Measurements from ENCODE around the gene HCST. TPM values are rescaled to one million over a fixed set of nuclear protein-coding genes. Genes with fewer than 3 reads are reported as not detected.

Gene HCST
- total RNA-seq, 4 donors from 2014 or later: 7.6 to 57.0 (median 13.3) TPM

DNA sequence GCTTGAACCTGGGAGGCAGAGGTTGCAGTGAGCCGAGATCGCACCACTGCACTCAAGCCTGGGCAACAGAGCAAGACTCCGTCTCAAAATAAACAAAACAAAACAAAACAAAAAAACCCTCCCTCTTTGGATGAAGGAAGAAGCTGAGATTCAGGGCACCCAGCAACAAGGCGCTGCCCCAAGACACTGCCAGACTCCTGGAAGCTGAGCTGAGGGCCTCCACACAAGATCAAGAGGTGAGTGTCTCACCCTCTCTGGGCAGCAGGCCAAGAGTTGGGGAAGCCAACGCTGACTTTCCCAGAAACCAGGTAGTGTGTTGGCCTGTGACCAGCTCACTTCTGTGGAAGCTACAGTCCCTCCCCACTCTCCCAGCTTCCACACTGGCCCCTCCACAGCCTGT lies 9.5 kb downstream of the HCST start:
- no peak for DNase-seq (ENCODE audit: low spot score)
- peak; percentile 61 for ATAC-seq (ENCODE audit: low FRiP score)
- TF ChIP-seq, protein P1, sequence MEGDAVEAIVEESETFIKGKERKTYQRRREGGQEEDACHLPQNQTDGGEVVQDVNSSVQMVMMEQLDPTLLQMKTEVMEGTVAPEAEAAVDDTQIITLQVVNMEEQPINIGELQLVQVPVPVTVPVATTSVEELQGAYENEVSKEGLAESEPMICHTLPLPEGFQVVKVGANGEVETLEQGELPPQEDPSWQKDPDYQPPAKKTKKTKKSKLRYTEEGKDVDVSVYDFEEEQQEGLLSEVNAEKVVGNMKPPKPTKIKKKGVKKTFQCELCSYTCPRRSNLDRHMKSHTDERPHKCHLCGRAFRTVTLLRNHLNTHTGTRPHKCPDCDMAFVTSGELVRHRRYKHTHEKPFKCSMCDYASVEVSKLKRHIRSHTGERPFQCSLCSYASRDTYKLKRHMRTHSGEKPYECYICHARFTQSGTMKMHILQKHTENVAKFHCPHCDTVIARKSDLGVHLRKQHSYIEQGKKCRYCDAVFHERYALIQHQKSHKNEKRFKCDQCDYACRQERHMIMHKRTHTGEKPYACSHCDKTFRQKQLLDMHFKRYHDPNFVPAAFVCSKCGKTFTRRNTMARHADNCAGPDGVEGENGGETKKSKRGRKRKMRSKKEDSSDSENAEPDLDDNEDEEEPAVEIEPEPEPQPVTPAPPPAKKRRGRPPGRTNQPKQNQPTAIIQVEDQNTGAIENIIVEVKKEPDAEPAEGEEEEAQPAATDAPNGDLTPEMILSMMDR (IDR thresholded peaks at IDR 0.05): no peak

DNA sequence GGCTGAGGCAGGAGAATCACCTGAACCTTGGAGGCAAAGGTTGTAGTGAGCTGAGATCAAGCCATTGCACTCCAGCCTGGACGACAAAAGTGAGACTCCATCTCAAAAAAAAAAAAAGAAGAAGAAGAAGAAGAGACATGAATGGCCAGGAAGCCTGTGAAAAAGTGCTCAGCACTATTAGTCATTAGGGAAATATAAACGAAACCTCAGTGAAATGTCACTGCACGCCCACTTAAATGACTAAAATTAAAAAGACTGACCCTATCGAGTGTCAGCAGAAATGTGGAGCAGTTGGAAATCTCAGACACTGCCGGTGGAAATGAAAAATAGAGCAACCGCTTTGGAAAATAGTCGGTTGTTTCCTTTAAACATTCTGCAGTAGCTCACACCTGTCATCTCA lies 11.3 kb downstream of the HCST start:
- no peak for ATAC-seq (ENCODE audit: low FRiP score)
- TF ChIP-seq, protein P1 (IDR thresholded peaks at IDR 0.05): no peak
- no peak for DNase-seq (ENCODE audit: low spot score)

DNA sequence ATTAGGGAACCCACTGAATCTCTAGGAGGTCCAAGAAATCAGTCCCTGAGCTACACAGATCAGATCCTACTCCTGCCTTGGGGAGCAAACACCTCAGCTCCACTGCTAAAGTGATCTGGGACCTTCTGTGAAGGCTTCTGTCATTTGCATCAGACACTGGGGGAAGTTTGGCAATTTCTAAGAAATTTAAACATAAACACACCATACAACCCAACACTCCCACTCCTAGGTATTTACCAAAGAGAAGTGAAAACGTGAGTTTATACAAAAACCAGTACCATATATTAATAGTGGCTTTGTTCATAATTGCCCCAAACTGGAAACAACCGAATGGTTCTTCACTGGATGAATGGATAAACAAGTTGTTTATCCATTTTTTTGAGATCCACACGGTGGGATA lies 13.1 kb downstream of the HCST start:
- TF ChIP-seq, protein P1 (IDR thresholded peaks at IDR 0.05): no peak
- DNase-seq (ENCODE audit: low spot score) (no peak), ATAC-seq (ENCODE audit: low FRiP score) (no peak)

DNA sequence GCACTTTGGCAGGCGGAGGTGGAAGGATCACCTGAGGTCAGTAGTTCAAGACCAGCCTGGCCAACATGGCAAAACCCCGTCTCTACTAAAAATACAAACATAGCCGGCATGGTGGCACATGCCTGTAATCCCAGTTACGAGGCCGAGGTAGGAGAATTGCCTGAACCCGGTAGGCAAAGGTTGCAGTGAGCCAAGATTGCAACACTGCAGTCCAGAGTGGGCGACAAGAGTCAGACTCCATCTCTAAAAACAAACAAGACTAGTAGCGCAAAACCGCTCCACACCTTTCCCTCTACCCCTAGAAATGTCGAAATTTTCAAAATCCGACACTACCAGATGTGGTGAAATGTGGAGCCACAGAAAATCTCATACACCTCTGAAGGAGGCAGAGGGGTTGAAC lies 17.0 kb downstream of the HCST start:
- DNase-seq (ENCODE audit: low spot score) (no peak), ATAC-seq (ENCODE audit: low FRiP score) (no peak)
- TF ChIP-seq, protein P1 (IDR thresholded peaks at IDR 0.05): no peak

DNA sequence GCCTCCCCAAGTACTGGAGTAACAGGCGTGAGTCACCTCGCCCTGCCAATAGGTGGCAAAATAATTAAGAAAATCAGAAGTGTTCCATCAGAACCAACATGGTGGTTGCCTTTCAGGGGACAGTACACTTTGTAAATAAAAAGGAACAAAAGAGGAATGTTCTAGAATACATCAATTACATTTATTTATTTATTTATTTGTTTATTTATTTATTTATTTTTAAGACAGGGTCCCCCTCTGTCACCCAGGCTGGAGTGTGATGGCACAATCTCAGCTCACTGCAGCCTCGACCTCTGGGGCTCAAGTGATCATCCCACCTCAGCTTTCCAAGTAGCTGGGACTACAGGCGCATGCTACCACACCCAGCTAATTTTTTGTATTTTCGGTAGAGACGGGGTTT lies 18.7 kb downstream of the HCST start:
- DNase-seq (ENCODE audit: low spot score) (no peak), ATAC-seq (ENCODE audit: low FRiP score) (no peak)
- TF ChIP-seq, protein P1 (IDR thresholded peaks at IDR 0.05): no peak

DNA sequence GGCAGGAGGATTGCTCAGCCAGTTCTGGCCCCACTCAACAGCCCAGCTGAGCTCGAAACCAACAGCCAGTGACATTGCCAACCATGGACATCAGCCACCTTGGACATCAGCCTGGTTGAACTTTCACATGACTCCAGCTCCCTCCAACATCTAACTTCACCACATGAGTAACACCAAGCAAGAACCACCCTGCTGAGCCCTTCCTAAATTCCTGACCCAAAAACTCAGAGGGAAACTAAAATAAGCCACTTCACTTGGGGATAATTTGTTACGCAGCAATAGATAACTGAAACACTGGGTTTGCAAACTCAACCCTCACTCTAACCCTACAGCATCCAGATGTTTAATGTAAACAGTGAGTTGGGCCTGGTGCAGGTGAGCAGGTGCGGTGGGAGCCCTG lies 23.2 kb downstream of the HCST start:
- TF ChIP-seq, protein P1 (IDR thresholded peaks at IDR 0.05): no peak
- DNase-seq (ENCODE audit: low spot score) (no peak), ATAC-seq (ENCODE audit: low FRiP score) (no peak)

DNA sequence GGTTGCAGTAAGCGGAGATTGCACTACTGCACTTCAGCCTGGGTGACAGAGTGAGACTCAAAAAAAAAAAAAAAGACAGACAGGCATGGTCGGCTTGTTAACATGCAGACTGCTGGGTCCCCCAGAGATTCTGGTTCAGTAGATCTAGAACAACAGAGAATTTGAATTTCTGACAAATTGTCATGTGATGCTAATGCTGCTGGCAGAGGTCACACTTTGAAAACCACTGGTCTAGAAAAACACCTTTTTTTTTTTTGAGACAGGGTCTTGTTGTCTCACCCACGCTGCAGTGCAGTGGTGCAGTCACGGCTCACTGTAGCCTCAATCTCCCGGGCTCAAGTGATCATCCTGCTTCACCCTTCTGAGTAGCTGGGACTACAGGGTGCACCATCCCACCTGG lies 26.2 kb downstream of the HCST start:
- TF ChIP-seq, protein P1 (IDR thresholded peaks at IDR 0.05): no peak
- DNase-seq (ENCODE audit: low spot score) (no peak), ATAC-seq (ENCODE audit: low FRiP score) (no peak)

All from omental fat pad (tissue), 4 donors.